ENCODE measurements around the gene TRNAU1AP.

TRNAU1AP gene

DNA sequence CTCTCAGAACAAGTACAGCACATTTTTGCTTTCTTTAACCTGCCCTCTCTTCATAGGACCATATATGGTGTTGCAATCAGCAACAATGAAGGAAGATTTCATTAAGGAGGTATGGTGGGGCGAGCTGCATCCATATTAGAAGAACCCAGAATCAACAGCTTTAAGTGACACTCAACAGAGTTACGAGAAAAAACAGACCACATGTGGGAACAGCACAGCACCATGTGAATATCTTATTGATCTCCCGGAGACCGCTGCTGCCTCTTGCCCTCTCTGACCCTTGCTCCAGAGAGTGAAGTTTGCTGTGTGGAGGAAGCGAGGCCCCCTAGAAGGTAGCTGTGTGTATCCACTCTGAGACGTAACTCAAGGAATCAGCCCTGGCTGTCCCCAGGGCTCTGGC lies 52.1 kb downstream of the TRNAU1AP start:
- no peak for DNase-seq (ENCODE audit: low read depth, low spot score)

DNA sequence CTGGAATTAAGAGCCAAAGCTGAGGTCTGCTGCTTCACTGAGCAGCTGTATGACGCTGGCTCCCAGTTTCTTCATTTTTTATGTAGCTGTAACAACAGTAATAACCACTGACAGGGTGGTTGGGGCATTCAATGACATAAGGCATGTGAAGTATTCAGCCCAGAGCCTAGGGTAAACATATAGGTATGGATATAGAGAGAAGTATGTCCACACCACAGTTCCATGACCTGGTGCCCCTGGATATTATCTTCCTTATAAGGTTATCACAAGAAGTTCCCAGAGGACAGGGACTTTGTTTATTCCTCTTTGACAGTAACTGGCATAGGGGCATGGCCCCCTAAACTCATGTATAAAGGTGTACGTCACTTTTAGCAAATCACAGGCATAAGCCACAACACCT lies 53.9 kb downstream of the TRNAU1AP start:
- no peak for DNase-seq (ENCODE audit: low read depth, low spot score)

DNA sequence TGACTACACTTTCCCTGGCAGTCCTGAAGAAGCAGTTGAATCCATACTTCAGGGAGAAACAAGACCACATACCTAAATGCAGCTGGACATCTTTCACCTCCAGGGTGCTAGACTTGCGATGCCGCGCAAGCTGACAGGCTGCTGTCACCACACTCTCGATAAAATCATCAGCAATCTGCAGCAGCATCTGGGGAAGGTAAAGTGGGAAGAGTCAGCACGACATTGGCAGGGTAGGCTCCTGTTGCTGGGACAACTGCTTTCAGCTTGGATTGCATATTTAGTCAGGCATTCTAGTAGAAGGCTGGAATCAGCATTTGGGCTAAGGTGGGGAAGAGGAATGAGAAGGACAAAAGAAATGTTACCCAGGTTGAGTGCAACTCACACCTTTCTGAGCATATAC lies 60.3 kb downstream of the TRNAU1AP start:
- no peak for DNase-seq (ENCODE audit: low read depth, low spot score)

Data from activated naive CD8-positive, alpha-beta T cell treated with anti-CD3 and anti-CD28 coated beads, Interleukin-2, amount 50 U/mL, for 16 hours (primary cell).